Activated gamma-delta T cell (primary cell): ENCODE measurements around the gene OSBPL5.
"Not testable (repeated sequence)": the region's sequence is repeated elsewhere in the genome, so short reads cannot be mapped to it uniquely, and the experiment has no call there.

Experiments used
- DNase-seq: peaks from one replicate; lab custom pipeline; 2025; lab: John Stamatoyannopoulos, UW

OSBPL5 gene

DNA sequence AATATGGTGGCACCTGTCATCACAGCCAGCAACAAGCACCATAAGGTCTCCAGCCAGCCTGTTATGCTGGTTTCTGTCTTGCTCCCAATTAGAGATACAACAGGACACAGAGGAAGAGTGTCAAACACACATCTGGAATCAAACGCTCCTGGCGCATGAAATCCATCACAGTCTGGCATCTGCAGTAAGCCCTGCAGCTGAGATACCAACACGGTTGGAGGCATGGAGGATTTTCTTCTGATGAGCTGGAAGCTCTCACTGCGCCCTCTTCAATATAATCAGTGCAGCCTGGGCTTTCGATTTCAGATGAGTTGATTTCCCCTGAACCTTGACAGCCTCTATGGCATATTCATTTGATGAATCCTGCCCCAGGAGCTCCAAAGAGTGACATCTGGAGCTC lies 80.1 kb downstream of the OSBPL5 start:
- DNase-seq: no peak

DNA sequence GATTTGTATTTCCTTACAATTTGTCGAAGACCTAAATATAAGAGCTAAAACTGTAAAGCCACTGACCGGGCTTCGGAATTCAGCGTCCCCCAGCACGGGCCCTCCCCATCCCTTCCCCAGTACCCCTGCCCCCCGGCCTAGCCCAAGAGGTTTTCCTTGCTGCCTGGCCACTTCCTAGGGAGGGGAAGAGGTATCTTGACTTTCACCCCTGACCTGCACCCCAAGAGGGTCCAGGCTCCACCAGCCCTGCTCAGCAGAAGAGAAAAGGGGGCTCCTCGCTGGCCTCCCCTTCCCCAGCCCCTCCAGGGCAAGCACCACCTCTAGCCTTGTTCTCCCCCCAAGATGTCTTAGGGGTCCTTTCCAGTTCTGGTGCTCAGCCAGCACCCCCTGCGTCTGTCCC lies 81.8 kb downstream of the OSBPL5 start:
- no peak for DNase-seq

DNA sequence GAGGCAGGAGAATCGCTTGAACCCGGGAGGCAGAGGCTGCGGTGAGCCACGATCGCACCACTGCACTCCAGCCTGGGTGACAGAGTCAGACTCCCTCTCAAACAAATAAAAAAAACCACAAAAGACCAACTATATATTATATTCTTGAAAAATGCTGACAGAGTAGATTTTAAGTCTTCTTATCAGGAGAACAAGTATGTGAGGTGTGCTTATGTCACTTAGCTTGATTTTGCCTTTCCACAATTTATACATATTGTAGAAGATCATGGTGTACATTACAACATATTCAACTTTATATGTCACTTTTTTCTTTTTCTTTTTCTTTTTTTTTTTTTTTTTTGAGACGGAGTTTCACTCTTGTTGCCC lies 83.7 kb downstream of the OSBPL5 start:
- DNase-seq: no peak

DNA sequence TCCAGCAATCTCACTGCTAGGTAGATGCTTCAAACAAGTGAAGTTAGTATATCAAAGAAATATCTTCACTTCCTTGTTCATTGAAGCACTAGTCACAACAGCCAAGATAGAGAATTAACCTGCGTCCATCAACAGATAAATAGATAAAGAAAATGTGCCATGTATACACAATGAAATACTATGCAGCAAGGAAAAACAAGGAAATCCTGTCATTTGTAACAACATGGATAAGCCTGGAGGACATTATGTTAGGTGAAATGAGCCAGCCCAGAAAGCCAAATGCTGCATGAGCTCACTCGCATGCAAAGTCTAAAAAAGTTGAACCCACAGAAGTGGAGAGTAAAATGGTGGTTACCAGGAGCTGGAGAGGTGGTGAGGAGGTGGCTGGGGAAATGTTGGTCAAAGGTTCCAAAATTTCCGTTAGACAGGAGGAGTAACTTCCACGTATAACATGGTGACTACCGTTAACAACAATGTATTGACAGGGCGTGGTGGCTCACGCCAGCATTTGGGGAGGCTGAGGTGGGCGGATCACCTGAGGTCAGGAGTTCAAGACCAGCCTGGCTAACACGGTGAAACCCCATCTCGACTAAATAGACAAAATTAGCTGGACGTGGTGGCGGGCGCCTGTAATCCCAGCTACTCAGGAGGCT lies 84.3 kb downstream of the OSBPL5 start:
- DNase-seq: no peak

DNA sequence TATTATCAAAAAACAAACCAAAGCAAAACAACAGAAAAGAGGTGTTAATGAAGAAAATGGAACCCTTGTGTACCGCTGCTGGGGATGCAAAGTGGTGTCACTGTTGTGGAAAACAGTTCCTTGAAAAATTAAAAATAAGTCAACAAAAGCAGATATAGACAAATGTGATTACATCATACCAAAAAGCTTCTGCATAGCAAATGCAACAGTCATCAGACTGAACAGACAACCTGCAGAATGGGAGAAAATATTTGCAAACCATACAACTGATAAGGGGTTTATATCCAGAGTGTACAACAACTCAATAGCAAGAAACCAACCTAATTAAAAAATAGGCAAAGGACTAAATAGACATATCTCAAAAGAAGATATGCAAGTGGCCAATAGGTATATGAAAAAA lies 85.0 kb downstream of the OSBPL5 start:
- no peak for DNase-seq

DNA sequence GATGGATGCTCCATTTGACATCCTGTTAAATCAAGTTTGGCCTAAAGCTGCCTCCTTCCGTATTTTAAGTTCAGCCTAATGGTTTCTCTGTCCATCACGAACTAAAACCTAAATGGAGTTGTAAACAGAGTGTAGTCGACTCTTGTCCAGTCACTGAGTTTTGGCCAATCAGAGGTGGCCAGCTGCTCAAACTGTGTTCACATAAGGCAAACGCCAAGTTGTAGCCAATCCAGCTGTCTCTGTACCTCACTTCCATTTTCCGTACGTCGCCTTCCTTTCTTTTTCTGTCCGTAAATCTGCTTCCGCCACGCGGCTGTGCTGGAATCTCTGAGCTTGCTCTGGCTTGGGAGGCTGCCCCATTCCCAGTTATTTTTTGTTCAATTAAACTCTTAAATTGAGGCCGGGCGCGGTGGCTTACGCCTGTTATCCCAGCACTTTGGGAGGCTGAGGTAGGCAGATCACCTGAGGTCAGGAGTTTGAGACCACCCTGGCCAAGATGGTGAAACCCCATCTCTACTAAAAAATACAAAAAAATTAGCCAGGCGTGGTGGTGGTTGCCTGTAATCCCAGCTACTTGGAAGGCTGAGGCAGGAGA lies 87.2 kb downstream of the OSBPL5 start:
- DNase-seq: no peak

DNA sequence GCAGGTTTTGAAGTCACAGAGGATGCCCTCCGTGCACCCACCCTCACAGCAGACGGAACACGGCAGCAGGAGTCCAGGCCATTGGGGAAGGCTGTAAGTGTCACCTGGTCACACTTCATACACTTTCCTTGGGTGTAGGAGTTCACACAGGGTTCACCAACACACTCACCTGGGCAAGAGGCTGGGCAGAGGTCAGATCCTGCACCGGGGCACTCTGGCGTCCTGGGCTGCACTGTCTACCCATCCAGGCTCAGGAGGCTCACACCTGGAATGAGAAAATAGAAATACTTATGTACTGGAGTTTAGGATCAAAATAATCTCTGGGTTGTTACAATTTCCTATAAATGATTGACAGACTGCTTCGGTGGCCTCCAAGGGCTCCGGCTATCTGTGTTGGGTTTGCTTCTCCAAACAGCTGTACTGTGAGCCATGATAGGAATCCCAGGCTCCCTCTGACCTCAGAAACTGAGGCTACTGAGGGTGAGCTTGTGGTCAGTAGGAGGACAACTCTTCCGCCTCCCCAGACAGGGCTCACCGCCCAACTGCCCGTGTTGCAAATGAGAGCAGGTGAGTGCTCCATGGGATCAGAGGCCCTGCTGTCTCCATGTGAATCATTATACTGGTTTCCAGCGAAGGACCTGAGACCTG lies 87.8 kb downstream of the OSBPL5 start:
- no peak for DNase-seq

GRCh38 chr11:3074912-3075589 lies 90.1 kb downstream of the OSBPL5 start:
- DNase-seq: no peak

DNA sequence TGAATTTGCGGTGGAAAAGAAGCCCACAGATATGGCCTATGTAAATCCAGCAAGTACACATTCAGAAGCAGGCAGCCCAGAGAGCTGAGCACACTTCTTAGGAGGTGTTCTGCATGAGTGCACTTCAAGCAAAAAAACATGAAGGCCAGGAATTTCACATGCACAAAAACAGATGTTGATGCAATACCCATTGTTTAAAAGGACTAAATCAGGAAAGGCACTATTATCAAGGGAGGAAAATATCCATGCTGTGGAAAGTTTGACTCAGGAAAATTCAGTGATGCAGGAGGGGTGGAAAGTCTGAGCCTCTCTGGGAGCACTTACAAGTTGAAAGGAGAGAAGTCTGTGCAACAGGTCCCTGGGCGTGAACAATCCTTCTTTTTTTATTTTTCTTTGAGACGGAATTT lies 92.1 kb downstream of the OSBPL5 start:
- no peak for DNase-seq

GRCh38 chr11:3069425-3069824 lies 95.7 kb downstream of the OSBPL5 start:
- no peak for DNase-seq

GRCh38 chr11:3066308-3066707 lies 98.8 kb downstream of the OSBPL5 start:
- DNase-seq: not testable (repeated sequence)

- DNase-seq: not testable (repeated sequence)
Measured at GRCh38 chr11:3064709-3065108, 100.4 kb downstream of the OSBPL5 start.

DNA sequence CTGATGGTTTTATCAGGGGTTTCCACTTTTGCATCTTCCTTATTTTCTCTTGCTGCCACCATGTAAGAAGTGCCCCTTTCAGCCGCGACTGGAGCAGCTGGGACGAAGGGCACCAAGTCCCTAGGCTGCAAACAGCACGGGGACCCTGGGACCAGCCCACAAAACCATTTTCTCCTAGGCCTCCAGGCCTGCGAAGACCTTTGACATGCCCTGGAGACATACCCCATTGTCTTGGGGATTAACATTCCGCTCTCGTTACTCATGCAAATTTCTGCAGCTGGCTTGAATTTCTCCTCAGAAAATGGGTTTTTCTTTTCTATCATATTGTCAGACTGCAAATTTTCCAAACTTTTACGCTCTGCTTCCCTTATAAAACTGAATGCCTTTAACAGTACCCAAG lies 101.2 kb downstream of the OSBPL5 start:
- not testable (repeated sequence) for DNase-seq

DNA sequence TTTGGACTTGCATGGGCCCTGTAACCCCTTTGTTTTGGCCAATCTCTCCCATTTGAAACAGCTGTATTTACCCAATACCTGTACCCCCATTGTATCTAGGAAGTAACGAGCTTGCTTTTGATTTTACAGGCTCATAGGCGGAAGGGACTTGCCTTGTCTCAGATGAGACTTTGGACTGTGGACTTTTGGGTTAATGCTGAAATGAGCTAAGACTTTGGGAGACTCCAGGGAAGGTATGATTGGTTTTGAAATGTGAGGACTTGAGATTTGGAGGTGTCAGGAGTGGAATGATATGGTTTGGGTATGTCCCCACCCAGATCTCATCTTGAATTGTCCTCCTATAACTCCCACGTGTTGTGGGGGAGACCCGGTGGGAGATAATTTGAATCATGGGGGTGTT lies 101.7 kb downstream of the OSBPL5 start:
- DNase-seq: not testable (repeated sequence)

- DNase-seq: no peak
Measured at GRCh38 chr11:3060436-3061025, 104.6 kb downstream of the OSBPL5 start.

DNA sequence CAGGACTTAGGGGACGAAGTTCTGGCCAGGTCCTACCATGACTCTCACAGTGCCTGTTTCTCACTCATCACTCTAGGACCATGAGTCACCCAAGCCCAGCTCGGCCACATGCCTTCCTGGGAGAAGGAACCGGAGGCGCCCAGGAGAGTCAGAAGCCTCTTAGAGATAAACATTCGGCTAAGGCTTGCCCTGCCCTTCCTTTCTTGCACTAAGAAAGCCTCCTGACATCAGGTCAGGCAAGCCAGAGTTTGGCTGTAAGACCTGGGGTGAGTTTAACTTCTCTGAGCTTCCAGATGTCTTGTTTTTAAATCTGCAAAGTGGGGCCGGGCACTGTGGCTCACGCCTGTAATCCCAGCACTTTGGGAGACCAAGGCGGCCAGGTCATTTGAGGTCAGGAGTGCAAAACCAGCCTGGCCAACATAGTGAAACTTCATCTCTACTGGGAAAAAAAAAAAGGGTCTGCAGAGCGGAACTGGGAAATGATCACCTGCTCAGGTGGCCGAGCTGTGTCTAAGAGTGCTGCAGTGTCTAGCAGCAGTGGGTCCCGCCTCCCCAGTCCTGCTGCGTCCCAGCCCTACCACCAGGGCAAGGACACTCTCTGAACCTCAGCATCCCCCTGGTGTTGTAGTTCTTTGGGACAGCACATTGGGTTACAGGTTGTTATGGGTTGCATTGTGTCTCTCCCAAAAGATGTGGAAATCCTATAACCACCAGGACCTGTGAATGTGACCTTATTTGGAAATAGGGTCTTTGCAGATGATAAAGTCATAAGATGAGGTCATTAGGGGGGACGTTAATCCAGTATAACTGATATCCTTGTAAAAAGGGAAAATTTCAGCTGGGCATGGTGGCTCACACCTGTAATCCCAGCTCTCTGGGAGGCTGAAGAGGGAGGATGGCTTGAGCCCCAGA lies 106.1 kb downstream of the OSBPL5 start:
- DNase-seq: no peak

GRCh38 chr11:3057069-3057963 lies 107.8 kb downstream of the OSBPL5 start, which contains the start of gene CARS1:
TSS of gene CARS1 (minus strand) at chr11:3057423. CDS start at chr11:3057367, 56 bp downstream.
- peak; percentile 90 for DNase-seq

DNA sequence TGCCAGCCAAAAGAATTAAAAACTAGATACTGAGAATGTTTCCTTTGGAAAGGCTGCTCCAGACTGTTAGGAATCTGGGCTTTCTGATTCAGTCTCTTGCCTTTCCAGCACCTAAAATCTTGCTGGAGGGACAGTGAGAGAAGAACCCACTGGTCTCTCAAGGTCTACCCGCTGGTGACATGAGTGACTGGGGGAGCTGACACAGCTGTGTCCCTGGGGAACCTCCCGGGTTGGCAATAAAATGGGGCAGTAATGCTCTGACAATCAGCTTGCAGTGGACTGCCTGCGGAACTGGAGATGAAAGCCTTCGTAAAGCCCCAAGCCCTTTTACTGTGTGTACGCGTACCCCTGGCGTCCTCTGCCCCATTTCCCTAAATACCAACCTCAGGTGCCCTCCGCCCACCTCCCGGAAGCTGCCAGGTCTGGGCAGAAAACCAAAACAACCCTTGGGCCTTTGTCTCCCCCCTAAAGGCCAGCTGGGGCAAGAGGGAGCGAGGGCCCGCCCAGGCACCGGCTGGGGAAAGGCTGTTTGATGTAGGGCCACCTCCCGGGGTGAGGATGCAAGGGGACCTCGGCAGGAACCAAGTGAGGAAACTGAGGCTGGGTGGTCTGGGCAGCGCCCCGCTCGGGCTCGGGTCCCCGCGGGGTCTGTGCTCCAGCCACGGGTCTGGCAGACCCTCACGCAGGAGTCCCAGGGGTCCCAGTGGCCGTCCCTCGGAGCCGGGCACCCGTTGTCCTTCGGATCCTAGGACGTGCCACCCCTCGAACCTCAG lies 108.6 kb downstream of the OSBPL5 start:
- no peak for DNase-seq

GRCh38 chr11:3055891-3056290 lies 109.2 kb downstream of the OSBPL5 start:
- DNase-seq: no peak

DNA sequence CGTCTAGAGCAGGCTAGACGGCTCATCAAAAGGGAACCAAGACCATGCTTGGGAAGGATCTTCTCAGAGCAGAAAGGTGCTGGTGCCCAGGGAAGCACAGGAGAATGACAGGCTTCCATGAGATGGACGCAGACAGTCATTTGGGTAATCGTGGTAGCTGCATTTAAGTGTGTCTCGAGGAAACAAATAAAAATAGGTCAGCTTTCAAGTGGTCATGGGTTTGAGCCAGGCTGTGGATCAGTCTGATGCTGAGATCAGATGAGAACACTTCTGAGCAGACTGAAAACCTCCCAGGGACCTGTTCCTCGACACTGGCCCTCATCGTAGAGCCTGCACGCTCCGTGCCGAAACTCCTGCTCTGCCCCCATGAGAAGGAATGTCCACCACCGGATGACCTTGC lies 112.5 kb downstream of the OSBPL5 start:
- no peak for DNase-seq
